Activated CD8-positive, alpha-beta memory T cell treated with anti-CD3 and anti-CD28 coated beads, Interleukin-2, amount 50 U/mL, for 24 hours (primary cell): Measurements from ENCODE around the gene GAREM1.

Source experiments
- DNase-seq: peaks from one replicate; pipeline ENCODE4 v3.0.0-alpha.2; 2020; ENCODE audit errors: extremely low read depth

Gene GAREM1

GRCh38 chr18:32425466-32425865, 45.2 kb downstream of the GAREM1 start:
- DNase-seq = no peak

- DNase-seq = no peak
Measured at GRCh38 chr18:32424696-32425095, 46.0 kb downstream of the GAREM1 start.

- no peak for DNase-seq
Measured at GRCh38 chr18:32422978-32423740, 47.5 kb downstream of the GAREM1 start.

- no peak for DNase-seq
Measured at GRCh38 chr18:32422201-32422600, 48.5 kb downstream of the GAREM1 start.

GRCh38 chr18:32420084-32420750, 50.5 kb downstream of the GAREM1 start:
- no peak for DNase-seq

GRCh38 chr18:32418148-32418547, 52.5 kb downstream of the GAREM1 start:
- DNase-seq = no peak

- no peak for DNase-seq
Measured at GRCh38 chr18:32405588-32405987, 65.1 kb downstream of the GAREM1 start.

- no peak for DNase-seq
Measured at GRCh38 chr18:32401621-32402020, 69.1 kb downstream of the GAREM1 start.

- DNase-seq = no peak
Measured at GRCh38 chr18:32393407-32393806, 77.3 kb downstream of the GAREM1 start.

- DNase-seq = no peak
Measured at GRCh38 chr18:32391126-32391525, 79.6 kb downstream of the GAREM1 start.

GRCh38 chr18:32389858-32390257, 80.8 kb downstream of the GAREM1 start:
- no peak for DNase-seq

GRCh38 chr18:32389191-32389590, 81.5 kb downstream of the GAREM1 start:
- no peak for DNase-seq

GRCh38 chr18:32386471-32386870, 84.2 kb downstream of the GAREM1 start:
- DNase-seq = no peak

GRCh38 chr18:32383050-32383819, 87.4 kb downstream of the GAREM1 start:
- no peak for DNase-seq

- no peak for DNase-seq
Measured at GRCh38 chr18:32381761-32382160, 88.9 kb downstream of the GAREM1 start.

- no peak for DNase-seq
Measured at GRCh38 chr18:32380559-32380958, 90.1 kb downstream of the GAREM1 start.

- no peak for DNase-seq
Measured at GRCh38 chr18:32379891-32380290, 90.8 kb downstream of the GAREM1 start.

- no peak for DNase-seq
Measured at GRCh38 chr18:32378705-32379104, 92.0 kb downstream of the GAREM1 start.

- DNase-seq = no peak
Measured at GRCh38 chr18:32373995-32374394, 96.7 kb downstream of the GAREM1 start.

- no peak for DNase-seq
Measured at GRCh38 chr18:32373505-32373904, 97.2 kb downstream of the GAREM1 start.

- no peak for DNase-seq
Measured at GRCh38 chr18:32372381-32373061, 98.2 kb downstream of the GAREM1 start.

- DNase-seq = no peak
Measured at GRCh38 chr18:32372047-32372380, 98.7 kb downstream of the GAREM1 start.
